Mesenchymal stem cell (in vitro differentiated cells and primary cell): ENCODE measurements around the gene SLC9A7.

Source experiments
- DNase-seq: peaks from one replicate; pipeline ENCODE4 v3.0.0-alpha.2; 2013
- H2AFZ ChIP-seq: one replicate; pipeline ENCODE4 v1.6.1; 2013; ENCODE audit warnings: low read depth, mild to moderate bottlenecking, control low read depth, inconsistent platforms, low read length, moderate library complexity
- H2AK5ac ChIP-seq: 2 replicates; pipeline ENCODE4 v1.6.1; 2013; ENCODE audit warnings: low read length, moderate library complexity, mild to moderate bottlenecking, inconsistent platforms; ENCODE audit not compliant: severe bottlenecking
- H2BK120ac ChIP-seq: one replicate; pipeline ENCODE4 v1.6.1; 2013; ENCODE audit warnings: low read depth, mild to moderate bottlenecking, inconsistent platforms, low read length, moderate library complexity
- H2BK12ac ChIP-seq, 2 experiments: one replicate each; pipeline ENCODE4 v1.6.1; 2013; ENCODE audit warnings: inconsistent platforms in 2 of 2, low read length in 2 of 2, mild to moderate bottlenecking in 2 of 2, moderate library complexity in 2 of 2, control low read depth in 1 of 2
- H2BK15ac ChIP-seq: one replicate; pipeline ENCODE4 v1.6.1; 2013; ENCODE audit warnings: mild to moderate bottlenecking, low read depth, inconsistent platforms; ENCODE audit not compliant: poor library complexity, severe bottlenecking
- H2BK5ac ChIP-seq: 2 replicates; pipeline ENCODE4 v1.6.1; 2013; ENCODE audit warnings: low read depth, mild to moderate bottlenecking, low read length, control low read depth, inconsistent platforms; ENCODE audit not compliant: poor library complexity, severe bottlenecking
- H3K14ac ChIP-seq, 2 experiments: one replicate each; pipeline ENCODE4 v1.6.1; 2013; ENCODE audit warnings: inconsistent platforms in 2 of 2, low read length in 2 of 2, control low read depth in 1 of 2, mild to moderate bottlenecking in 1 of 2, moderate library complexity in 1 of 2
- H3K18ac ChIP-seq, 2 experiments: one replicate each; pipeline ENCODE4 v1.6.1; 2013; ENCODE audit warnings: inconsistent platforms in 2 of 2, low read length in 2 of 2, control low read depth in 1 of 2, low read depth in 1 of 2, mild to moderate bottlenecking in 1 of 2
- H3K23ac ChIP-seq, 2 experiments: one replicate each; pipeline ENCODE4 v1.6.1; 2013; ENCODE audit warnings: inconsistent platforms in 2 of 2, low read length in 2 of 2, mild to moderate bottlenecking in 2 of 2, moderate library complexity in 2 of 2, control low read depth in 1 of 2
- H3K27ac ChIP-seq: 2 replicates; pipeline ENCODE4 v1.5.1; 2013; ENCODE audit warnings: mild to moderate bottlenecking, moderate library complexity, low read length, control low read depth, inconsistent platforms; ENCODE audit not compliant: poor library complexity, severe bottlenecking
- H3K27me3 ChIP-seq, 2 experiments: 2 replicates each; pipeline versions ENCODE4 v1.6.1 to v1.7.0; 2013; ENCODE audit warnings: low read length in 2 of 2, mild to moderate bottlenecking in 2 of 2, moderate library complexity in 2 of 2, control low read depth in 1 of 2, inconsistent platforms in 1 of 2; ENCODE audit not compliant: control insufficient read depth in 1 of 2, insufficient read depth in 1 of 2
- H3K36me3 ChIP-seq, 2 experiments: 2 replicates each; pipeline versions ENCODE4 v1.6.1 to v1.7.0; 2013; ENCODE audit warnings: low read length in 2 of 2, control low read depth in 1 of 2, inconsistent platforms in 1 of 2, low read depth in 1 of 2, mild to moderate bottlenecking in 1 of 2; ENCODE audit not compliant: insufficient read depth in 2 of 2, control insufficient read depth in 1 of 2
- H3K4ac ChIP-seq, 2 experiments: one replicate each; pipeline ENCODE4 v1.6.1; 2013; ENCODE audit warnings: inconsistent platforms in 2 of 2, low read length in 2 of 2, mild to moderate bottlenecking in 2 of 2, moderate library complexity in 2 of 2, control low read depth in 1 of 2, low read depth in 1 of 2
- H3K4me1 ChIP-seq: 2 replicates; pipeline ENCODE4 v1.6.1; 2013; ENCODE audit warnings: low read depth, low read length, control low read depth; ENCODE audit not compliant: control insufficient read depth, insufficient read depth
- H3K4me2 ChIP-seq: 2 replicates; pipeline ENCODE4 v1.6.1; 2013; ENCODE audit warnings: low read length, mild to moderate bottlenecking, inconsistent platforms; ENCODE audit not compliant: poor library complexity, severe bottlenecking
- H3K4me3 ChIP-seq, 2 experiments: 2 replicates each; pipeline versions ENCODE4 v1.5.1 to v1.7.0; 2013; ENCODE audit warnings: low read length in 2 of 2, mild to moderate bottlenecking in 2 of 2, control low read depth in 1 of 2, low read depth in 1 of 2; ENCODE audit not compliant: insufficient read depth in 1 of 2
- H3K79me1 ChIP-seq: replicated peaks from 2 replicates; pipeline ENCODE4 v1.6.1; 2013; ENCODE audit warnings: mild to moderate bottlenecking, control low read depth, low read length, inconsistent platforms; ENCODE audit not compliant: poor library complexity, severe bottlenecking
- H3K9ac ChIP-seq: 2 replicates; pipeline ENCODE4 v1.7.0; 2013; ENCODE audit warnings: mild to moderate bottlenecking, low read length, moderate library complexity
- H3K9me3 ChIP-seq: 2 replicates; pipeline ENCODE4 v1.7.0; 2013; ENCODE audit warnings: mild to moderate bottlenecking, low read length; ENCODE audit not compliant: control insufficient read depth
- H4K8ac ChIP-seq: one replicate; pipeline ENCODE4 v1.6.1; 2013; ENCODE audit warnings: inconsistent platforms, mild to moderate bottlenecking, low read length, moderate library complexity
- H4K91ac ChIP-seq: one replicate; pipeline ENCODE4 v1.6.1; 2013; ENCODE audit warnings: mild to moderate bottlenecking, low read length, inconsistent platforms
- WGBS: methylation state at CpG from one replicate; pipeline ENCODE4 v1.1.7; 2013; ENCODE audit warnings: mixed read lengths; 5-methylcytosine and 5-hydroxymethylcytosine counted together

The SLC9A7 gene

DNA sequence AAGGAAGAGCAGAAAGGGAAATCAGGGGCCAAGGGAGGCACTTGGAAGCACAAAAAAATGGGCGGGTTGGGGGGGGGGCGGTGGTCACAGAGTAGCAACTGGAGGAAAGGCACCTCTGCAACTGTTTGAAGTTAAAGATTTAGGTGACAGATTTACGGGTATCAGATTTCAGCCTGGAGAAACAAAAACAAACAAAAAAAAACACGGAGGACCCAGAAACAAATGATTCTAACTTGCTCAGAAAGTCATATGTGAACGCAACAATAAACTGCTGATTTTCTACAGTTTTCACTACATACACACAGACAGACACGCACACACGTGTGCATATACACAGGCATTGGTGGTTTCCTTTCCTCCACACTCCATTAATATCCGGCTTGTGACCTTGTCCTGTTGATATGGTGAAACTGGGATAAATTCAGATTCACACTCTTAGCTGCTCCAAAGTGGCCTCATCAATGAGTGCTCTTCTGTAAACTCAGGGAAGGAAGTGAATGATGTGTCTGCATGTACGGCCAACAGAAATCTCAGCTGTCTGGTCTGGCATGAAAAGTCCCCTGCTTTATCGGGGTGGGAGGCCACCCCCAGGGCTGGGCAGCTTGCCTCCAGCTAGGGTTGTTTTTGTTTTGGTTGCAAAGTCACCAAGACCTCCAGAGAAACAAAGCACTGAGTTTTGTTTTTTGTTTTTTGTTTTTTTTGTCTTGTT, 131.1 kb downstream of the SLC9A7 start:
- Histone ChIP-seq H2BK15ac (no peak overlapping the region), H2BK5ac (no peak overlapping the region), H3K4ac (no peak overlapping the region), H3K4me1 (peaks cover 4% of the 10 kb centered on the region), H4K91ac (no peak overlapping the region), H2AK5ac (no peak overlapping the region), H3K27ac (no peak overlapping the region), H3K36me3 (peaks cover 0 to 5% of the 10 kb centered on the region in 2 experiments), H3K18ac (no peak overlapping the region), H3K27me3 (peaks cover 0 to 17% of the 10 kb centered on the region in 2 experiments), H4K8ac (no peak overlapping the region), H3K9ac (peak overlapping the region; percentile 71), H2BK120ac (no peak overlapping the region), H3K14ac (no peak overlapping the region), H3K23ac (no peak overlapping the region), H3K79me1 (no peaks in the 10 kb centered on the region), H3K4me3 (no peak overlapping the region), H3K4me2 (no peak overlapping the region), H3K9me3 (no peaks in the 10 kb centered on the region), H2AFZ (no peak overlapping the region), H2BK12ac (no peak overlapping the region)
- peak; percentile 26 for DNase-seq
- WGBS: 35% methylated on average over 7 of the region's 10 CpGs

DNA sequence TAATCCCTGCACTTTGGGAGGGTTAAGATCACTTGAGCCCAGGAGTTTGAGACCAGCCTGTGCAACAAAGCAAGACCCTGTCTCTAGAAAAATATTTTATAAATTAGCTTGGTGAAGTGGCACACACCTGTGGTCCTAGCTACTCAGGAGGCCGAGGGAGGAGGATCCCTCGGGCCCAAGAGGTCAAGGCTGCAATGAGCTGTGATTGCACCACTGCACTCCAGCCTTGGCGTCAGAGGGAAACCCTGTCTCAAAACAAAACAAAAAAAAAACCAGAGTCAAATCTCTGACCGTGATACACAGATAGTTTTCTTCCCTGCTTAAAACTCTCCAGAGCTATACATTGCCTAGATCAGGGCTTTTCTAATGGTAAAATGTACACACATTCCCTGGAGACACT, 131.9 kb downstream of the SLC9A7 start:
- no peak overlapping the region for H3K14ac ChIP-seq
- H2AFZ ChIP-seq: no peak overlapping the region
- H3K18ac ChIP-seq: no peak overlapping the region
- peak overlapping the region; percentile 5 for H3K9ac ChIP-seq
- H2AK5ac ChIP-seq: no peak overlapping the region
- peaks cover 0 to 5% of the 10 kb centered on the region in 2 experiments for H3K36me3 ChIP-seq
- H2BK15ac ChIP-seq: no peak overlapping the region
- no peak overlapping the region for H3K4me2 ChIP-seq
- peaks cover 4% of the 10 kb centered on the region for H3K4me1 ChIP-seq
- H4K8ac ChIP-seq: no peak overlapping the region
- no peak for DNase-seq
- no peaks in the 10 kb centered on the region for H3K9me3 ChIP-seq
- H4K91ac ChIP-seq: no peak overlapping the region
- H3K23ac ChIP-seq: no peak overlapping the region
- no peaks in the 10 kb centered on the region for H3K79me1 ChIP-seq
- 59% methylated on average over 3 of the region's 4 CpGs for WGBS
- H3K27me3 ChIP-seq: peaks cover 0 to 22% of the 10 kb centered on the region in 2 experiments
- H3K4me3 ChIP-seq: no peak overlapping the region
- H2BK12ac ChIP-seq: peak overlapping the region in 1 of 2 experiments; percentile 18
- H2BK120ac ChIP-seq: no peak overlapping the region
- no peak overlapping the region for H2BK5ac ChIP-seq
- no peak overlapping the region for H3K27ac ChIP-seq
- no peak overlapping the region for H3K4ac ChIP-seq

DNA sequence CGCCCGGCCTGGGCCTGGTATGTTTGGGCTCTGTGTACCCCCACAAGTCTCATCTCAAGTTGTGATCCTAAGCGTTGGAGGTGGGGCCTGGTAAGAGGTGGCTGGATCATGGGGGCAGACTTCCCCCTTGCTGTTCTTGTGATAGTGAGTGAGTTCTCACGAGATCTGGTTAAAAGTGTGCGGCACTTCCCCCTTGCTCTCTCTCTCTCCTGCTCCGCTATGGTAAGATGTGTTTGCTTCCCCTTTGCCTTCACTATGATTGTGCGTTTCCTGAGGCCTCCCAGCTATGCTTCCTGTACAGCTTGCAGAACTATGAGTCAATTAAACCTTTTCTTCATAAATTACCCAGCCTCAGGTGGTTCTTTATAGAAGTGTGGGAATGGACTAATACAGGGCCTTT, 132.4 kb downstream of the SLC9A7 start:
- Histone ChIP-seq H3K36me3 (peaks cover 0 to 5% of the 10 kb centered on the region in 2 experiments), H3K27ac (no peak overlapping the region), H2AK5ac (no peak overlapping the region), H3K14ac (no peak overlapping the region), H3K4me1 (peaks cover 4% of the 10 kb centered on the region), H3K4me2 (no peak overlapping the region), H4K91ac (no peak overlapping the region), H3K27me3 (peaks cover 0 to 22% of the 10 kb centered on the region in 2 experiments), H3K4ac (no peak overlapping the region), H3K79me1 (no peaks in the 10 kb centered on the region), H2BK15ac (no peak overlapping the region), H3K9me3 (no peaks in the 10 kb centered on the region), H3K23ac (no peak overlapping the region), H2AFZ (no peak overlapping the region), H2BK5ac (no peak overlapping the region), H3K18ac (no peak overlapping the region), H3K4me3 (no peak overlapping the region), H2BK120ac (no peak overlapping the region), H3K9ac (no peak overlapping the region), H4K8ac (no peak overlapping the region), H2BK12ac (no peak overlapping the region)
- no peak for DNase-seq
- 88% methylated on average over 5 of the region's 7 CpGs for WGBS

DNA sequence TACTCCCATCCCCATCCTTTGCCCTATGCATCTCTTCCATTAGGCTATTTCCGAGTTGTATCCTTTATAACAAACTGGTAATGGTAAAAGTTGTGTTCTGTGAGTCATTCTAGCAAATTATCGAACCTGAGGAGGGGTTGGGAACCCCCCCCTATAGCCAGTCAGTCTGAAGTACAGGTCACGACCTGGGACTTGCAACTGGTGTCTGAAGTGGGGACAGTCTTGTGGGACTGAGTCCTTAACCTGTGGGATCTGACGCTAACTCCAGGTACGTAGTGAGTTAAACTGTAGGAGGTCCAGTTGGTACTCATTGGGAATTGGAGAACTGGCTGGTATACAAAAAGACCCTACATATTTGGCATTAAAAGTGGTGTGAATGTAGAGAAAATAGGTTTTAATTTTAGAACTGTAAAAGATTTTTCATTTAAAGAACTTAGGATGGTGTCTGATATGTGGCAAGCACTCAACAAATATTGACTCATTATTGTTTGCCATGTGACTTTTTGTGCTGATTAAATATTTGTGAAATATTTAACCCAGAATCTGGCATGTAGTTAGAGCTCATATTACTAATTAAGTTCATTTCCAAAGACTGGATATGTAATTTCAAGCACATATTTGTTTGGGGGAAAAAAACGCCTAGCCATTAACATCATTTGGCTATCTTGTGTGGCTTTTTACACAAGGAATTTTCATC, 134.7 kb downstream of the SLC9A7 start:
- Histone ChIP-seq H2BK12ac (no peak overlapping the region), H4K91ac (no peak overlapping the region), H2BK15ac (no peak overlapping the region), H3K79me1 (no peaks in the 10 kb centered on the region), H2AFZ (no peak overlapping the region), H2AK5ac (no peak overlapping the region), H3K23ac (no peak overlapping the region), H3K36me3 (peaks cover 0 to 11% of the 10 kb centered on the region in 2 experiments), H3K14ac (no peak overlapping the region), H3K18ac (no peak overlapping the region), H3K27ac (no peak overlapping the region), H4K8ac (no peak overlapping the region), H3K9ac (no peak overlapping the region), H2BK5ac (no peak overlapping the region), H3K4ac (no peak overlapping the region), H3K4me3 (no peak overlapping the region), H3K4me1 (peaks cover 4% of the 10 kb centered on the region), H3K9me3 (peaks cover 6% of the 10 kb centered on the region), H3K4me2 (no peak overlapping the region), H3K27me3 (peaks cover 0 to 14% of the 10 kb centered on the region in 2 experiments), H2BK120ac (no peak overlapping the region)
- 96% methylated on average over 5 of the region's 6 CpGs for WGBS
- no peak for DNase-seq
